B cell (primary cell): ENCODE results near the gene TIAL1. TPM values are rescaled to one million over a fixed set of nuclear protein-coding genes. Genes with fewer than 3 reads are reported as not detected.

Experiments
- ATAC-seq: fragments of 200-7000 bp; cut with Tn5 transposase; one replicate; pipeline ENCODE4 v1.10.0; 2021; ENCODE audit warnings: low read depth, mild to moderate bottlenecking, moderate number of reproducible peaks, moderate library complexity
- CTCF ChIA-PET: fragments of 350-600 bp; sonication (Branson Sonifier 250); formaldehyde crosslinking; loops from one replicate; lab custom pipeline; 2021; ENCODE audit warnings: antibody characterized with exemption, inconsistent platforms; lab: Charles Lee
- POLR2A ChIA-PET: fragments of 350-600 bp; sonication (Branson Sonifier 250); formaldehyde crosslinking; loops from one replicate; lab custom pipeline; 2021; ENCODE audit warnings: antibody characterized with exemption; lab: Charles Lee
- DNase-seq: peaks from one replicate; pipeline ENCODE4 v3.0.0; 2013
- H2AFZ ChIP-seq: 2 replicates; pipeline ENCODE4 v1.6.1; 2012; ENCODE audit warnings: mild to moderate bottlenecking, low read depth, low read length; ENCODE audit not compliant: insufficient read depth, poor library complexity, severe bottlenecking
- H3K27ac ChIP-seq, 2 donors: 1 replicate in 1 of 2; 2 replicates in 1 of 2; pipeline ENCODE4 v1.5.1; 2012 to 2013; ENCODE audit warnings: low read length in 2 of 2, mild to moderate bottlenecking in 2 of 2, moderate library complexity in 1 of 2
- H3K27me3 ChIP-seq, 4 experiments: fragments of 200-600 bp in 1 of 4; sonication (generic) in 1 of 4; replicated peaks in 1 of 4; 1 replicate in 2 of 4; 2 replicates in 2 of 4; pipeline versions ENCODE4 v1.6.1 to v1.7.0; 2013 to 2016; ENCODE audit warnings: low read length in 3 of 4, mild to moderate bottlenecking in 2 of 4, mixed read lengths in 1 of 4, moderate library complexity in 1 of 4; ENCODE audit not compliant: insufficient read depth in 4 of 4, control insufficient read depth in 3 of 4; ENCODE audit errors: control extremely low read depth in 1 of 4
- H3K36me3 ChIP-seq, 2 experiments: replicated peaks in 1 of 2; 1 replicate in 1 of 2; 2 replicates in 1 of 2; pipeline versions ENCODE4 v1.6.1 to v1.7.1; 2013; ENCODE audit warnings: low read length in 1 of 2; ENCODE audit not compliant: insufficient read depth in 2 of 2, control insufficient read depth in 1 of 2; ENCODE audit errors: control extremely low read depth in 1 of 2, extremely low read depth in 1 of 2
- H3K4me1 ChIP-seq, 2 donors: fragments of 200-600 bp in 1 of 2; sonication (generic) in 1 of 2; 1 replicate in 1 of 2; 2 replicates in 1 of 2; pipeline versions ENCODE4 v1.5.1 to v1.6.1; 2013 to 2017; ENCODE audit warnings: low read length in 2 of 2; ENCODE audit not compliant: control insufficient read depth in 2 of 2, insufficient read depth in 2 of 2
- H3K4me2 ChIP-seq: replicated peaks from 2 replicates; pipeline ENCODE3; 2012; ENCODE audit warnings: mild to moderate bottlenecking, low read depth, low read length; ENCODE audit not compliant: poor library complexity, severe bottlenecking
- H3K4me3 ChIP-seq, 5 experiments: fragments of 200-600 bp in 1 of 5; sonication (generic) in 1 of 5; 1 replicate in 3 of 5; 2 replicates in 2 of 5; pipeline versions ENCODE4 v1.5.1 to v1.7.0; 2011 to 2016; ENCODE audit warnings: low read length in 4 of 5, mild to moderate bottlenecking in 4 of 5, low read depth in 2 of 5, control low read depth in 1 of 5, moderate library complexity in 1 of 5; ENCODE audit not compliant: insufficient read depth in 1 of 5; ENCODE audit errors: control extremely low read depth in 1 of 5, extremely low read depth in 1 of 5
- H3K79me2 ChIP-seq: fragments of 200-600 bp; sonication (generic); one replicate; pipeline ENCODE4 v1.6.0; 2016; ENCODE audit warnings: low read length; ENCODE audit not compliant: control insufficient read depth, insufficient read depth
- H3K9ac ChIP-seq: fragments of 200-600 bp; sonication (generic); 2 replicates; pipeline ENCODE4 v1.6.1; 2017; ENCODE audit warnings: mild to moderate bottlenecking, low read length, moderate library complexity
- H3K9me3 ChIP-seq, 3 donors: one replicate each; pipeline versions ENCODE4 v1.6.1 to v1.7.1; 2013; ENCODE audit warnings: low read length in 2 of 3; ENCODE audit not compliant: control insufficient read depth in 2 of 3, insufficient read depth in 1 of 3; ENCODE audit errors: control extremely low read depth in 1 of 3
- H4K20me1 ChIP-seq: 2 replicates; pipeline ENCODE4 v1.6.0; 2012; ENCODE audit warnings: mild to moderate bottlenecking, low read length; ENCODE audit not compliant: insufficient read depth, control insufficient read depth, poor library complexity, severe bottlenecking
- H3K27ac Mint-ChIP-seq: one replicate; pipeline ENCODE4 v1.8.0; 2021; ENCODE audit warnings: mixed read lengths
- H3K27me3 Mint-ChIP-seq: one replicate; pipeline ENCODE4 v1.8.0; 2021; ENCODE audit warnings: mixed read lengths
- H3K4me1 Mint-ChIP-seq: one replicate; pipeline ENCODE4 v1.8.0; 2021; ENCODE audit warnings: mixed read lengths
- H3K4me3 Mint-ChIP-seq: one replicate; pipeline ENCODE4 v1.8.0; 2021; ENCODE audit warnings: mixed read lengths
- H3K9me3 Mint-ChIP-seq: one replicate; pipeline ENCODE4 v1.8.0; 2022; ENCODE audit warnings: mixed read lengths; ENCODE audit not compliant: insufficient read depth
- EZH2 ChIP-seq: IDR thresholded peaks from 2 replicates; pipeline ENCODE4 v1.6.1; 2012; ENCODE audit warnings: borderline replicate concordance, low read depth, mild to moderate bottlenecking, moderate library complexity, low read length; ENCODE audit not compliant: insufficient read depth, poor library complexity, severe bottlenecking
- WGBS: methylation state at CpG from one replicate; pipeline ENCODE4 v1.1.5; 2013; ENCODE audit warnings: missing lambda C conversion rate; ENCODE audit not compliant: insufficient coverage; 5-methylcytosine and 5-hydroxymethylcytosine counted together
- intact Hi-C: fragments of 100-400 bp; cut with micrococcal nuclease; formaldehyde crosslinking; loops from one replicate; pipeline ENCODE4 v1.10.0; 2022
- polyA plus RNA-seq: library from polyadenylated mRNA; depleted of rRNA; stranded (reverse); fragments of >200 nt; gene quantifications from 2 replicates; pipeline ENCODE4 v1.2.3, GENCODE V29; 2012
- total RNA-seq, 2 donors: library from RNA; stranded (reverse); fragments of 120-200 nt in 1 of 2; gene quantifications; 1 replicate in 1 of 2; 2 replicates in 1 of 2; pipeline versions ENCODE4 v1.2.3 to v1.2.4, GENCODE V29; 2013 to 2022
- TF ChIP-seq, protein P1 (sequence below): fragments of 200-600 bp; IDR thresholded peaks from one replicate; pipeline ENCODE4 v1.8.0; 2022; ENCODE audit warnings: antibody characterized with exemption, mild to moderate bottlenecking

Gene TIAL1
- total and polyA plus RNA-seq, 2 donors (not counting 1 experiment from before 2014, with no cell fraction given): 98.5 to 159 TPM

- ChIA-PET CTCF (no interaction called here), POLR2A (interaction anchor here (0.8 kb wide), 1 partner anchor 439 kb away, joined by 5 read pairs; no protein-coding TSS in a partner anchor)
- H3K9ac ChIP-seq: no peak overlapping the region
- WGBS: no CpG with 5 or more reads among the region's 3 CpGs
- no peak overlapping the region for H2AFZ ChIP-seq
- peaks cover 2% of the 10 kb centered on the region for H3K79me2 ChIP-seq
- ATAC-seq (no peak), DNase-seq (no peak)
- H4K20me1 ChIP-seq: peaks cover 9% of the 10 kb centered on the region
- Mint-ChIP-seq H3K4me3 (no peak overlapping the region), H3K9me3 (no peaks in the 10 kb centered on the region), H3K27ac (no peak overlapping the region), H3K27me3 (no peaks in the 10 kb centered on the region), H3K4me1 (peaks cover 1% of the 10 kb centered on the region)
- H3K36me3 ChIP-seq: peaks cover 5 to 56% of the 10 kb centered on the region in 2 experiments
- no peaks in the 10 kb centered on the region for H3K4me1 ChIP-seq
- no peak overlapping the region for H3K4me2 ChIP-seq
- intact Hi-C loops: no loop called here
- TF ChIP-seq, protein P1, sequence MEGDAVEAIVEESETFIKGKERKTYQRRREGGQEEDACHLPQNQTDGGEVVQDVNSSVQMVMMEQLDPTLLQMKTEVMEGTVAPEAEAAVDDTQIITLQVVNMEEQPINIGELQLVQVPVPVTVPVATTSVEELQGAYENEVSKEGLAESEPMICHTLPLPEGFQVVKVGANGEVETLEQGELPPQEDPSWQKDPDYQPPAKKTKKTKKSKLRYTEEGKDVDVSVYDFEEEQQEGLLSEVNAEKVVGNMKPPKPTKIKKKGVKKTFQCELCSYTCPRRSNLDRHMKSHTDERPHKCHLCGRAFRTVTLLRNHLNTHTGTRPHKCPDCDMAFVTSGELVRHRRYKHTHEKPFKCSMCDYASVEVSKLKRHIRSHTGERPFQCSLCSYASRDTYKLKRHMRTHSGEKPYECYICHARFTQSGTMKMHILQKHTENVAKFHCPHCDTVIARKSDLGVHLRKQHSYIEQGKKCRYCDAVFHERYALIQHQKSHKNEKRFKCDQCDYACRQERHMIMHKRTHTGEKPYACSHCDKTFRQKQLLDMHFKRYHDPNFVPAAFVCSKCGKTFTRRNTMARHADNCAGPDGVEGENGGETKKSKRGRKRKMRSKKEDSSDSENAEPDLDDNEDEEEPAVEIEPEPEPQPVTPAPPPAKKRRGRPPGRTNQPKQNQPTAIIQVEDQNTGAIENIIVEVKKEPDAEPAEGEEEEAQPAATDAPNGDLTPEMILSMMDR: no peak
- no peak for TF ChIP-seq EZH2
- no peak overlapping the region for H3K27ac ChIP-seq
- no peak overlapping the region for H3K4me3 ChIP-seq
- H3K27me3 ChIP-seq: no peaks in the 10 kb centered on the region
- H3K9me3 ChIP-seq: no peaks in the 10 kb centered on the region
Observed at GRCh38 chr10:119578355-119578754, 18.4 kb downstream of the TIAL1 start.

GRCh38 chr10:119575991-119576390, 20.8 kb downstream of the TIAL1 start:
- ATAC-seq: no peak
- Histone ChIP-seq H3K9ac (no peak overlapping the region), H3K4me2 (no peak overlapping the region), H3K4me3 (no peak overlapping the region), H3K79me2 (no peaks in the 10 kb centered on the region), H4K20me1 (no peaks in the 10 kb centered on the region), H3K27me3 (no peaks in the 10 kb centered on the region), H3K27ac (peak overlapping the region in 1 of 2 donors; percentile 37), H3K4me1 (no peaks in the 10 kb centered on the region), H2AFZ (no peak overlapping the region), H3K36me3 (peaks cover 3 to 45% of the 10 kb centered on the region in 2 experiments), H3K9me3 (no peaks in the 10 kb centered on the region)
- no peaks in the 10 kb centered on the region for H3K27me3 Mint-ChIP-seq
- ChIA-PET CTCF (no interaction called here), POLR2A (interaction anchor here (0.6 kb wide), 1 partner anchor 37 kb away, joined by 3 read pairs; no protein-coding TSS in a partner anchor)
- intact Hi-C loops: no loop called here
- no peak overlapping the region for H3K4me3 Mint-ChIP-seq
- H3K27ac Mint-ChIP-seq: no peak overlapping the region
- no peaks in the 10 kb centered on the region for H3K9me3 Mint-ChIP-seq
- no peak for DNase-seq
- H3K4me1 Mint-ChIP-seq: no peaks in the 10 kb centered on the region
- TF ChIP-seq, protein P1: no peak
- no peak for TF ChIP-seq EZH2
